Stimulated activated CD4-positive, alpha-beta T cell treated with anti-CD3 and anti-CD28 coated beads, Interleukin-4, amount 100 ng/mL, for 4 hours (primary cell): ENCODE data around the gene KCNJ4.
"Not testable (repeated sequence)": the region's sequence is repeated elsewhere in the genome, so short reads cannot be mapped to it uniquely, and the experiment has no call there.

Source experiments
- DNase-seq, 2 experiments: peaks; one replicate each; pipeline ENCODE4 v3.0.0-alpha.2; 2020

KCNJ4 gene

GRCh38 chr22:38470179-38470578 lies 15.2 kb upstream of the KCNJ4 start:
- not testable (repeated sequence) for DNase-seq

GRCh38 chr22:38469306-38469781 lies 14.3 kb upstream of the KCNJ4 start:
- DNase-seq: no peak

GRCh38 chr22:38468443-38469305 lies 13.7 kb upstream of the KCNJ4 start:
- DNase-seq: no peak

GRCh38 chr22:38467904-38468442 lies 13.0 kb upstream of the KCNJ4 start, which contains the start of gene KDELR3:
KDELR3 (plus strand) TSS chr22:38468096; CDS start chr22:38468234, 138 bp downstream.
- DNase-seq: peak; percentile 32 to 65

GRCh38 chr22:38467438-38467903 lies 12.5 kb upstream of the KCNJ4 start:
- no peak for DNase-seq

GRCh38 chr22:38465673-38466490 lies 10.9 kb upstream of the KCNJ4 start:
- no peak for DNase-seq

- DNase-seq: no peak
Observed at GRCh38 chr22:38464992-38465672, 10.1 kb upstream of the KCNJ4 start.

- DNase-seq: no peak
Observed at GRCh38 chr22:38462960-38463784, 8.2 kb upstream of the KCNJ4 start.

GRCh38 chr22:38461414-38462081 lies 6.5 kb upstream of the KCNJ4 start:
- peak; percentile 18 to 54 for DNase-seq

GRCh38 chr22:38461057-38461413 lies 6.0 kb upstream of the KCNJ4 start:
- DNase-seq: no peak

- no peak for DNase-seq
Observed at GRCh38 chr22:38460426-38460840, 5.4 kb upstream of the KCNJ4 start.

GRCh38 chr22:38456841-38457699 lies 2.1 kb upstream of the KCNJ4 start:
- DNase-seq: no peak

GRCh38 chr22:38456272-38456835 lies 1.4 kb upstream of the KCNJ4 start:
- no peak for DNase-seq

- peak in 1 of 2 experiments; percentile 21 for DNase-seq
Observed at GRCh38 chr22:38455530-38456271, 702 bp upstream of the KCNJ4 start.

GRCh38 chr22:38454353-38455075 lies 485 bp downstream of the KCNJ4 start:
- no peak for DNase-seq

GRCh38 chr22:38453996-38454352 lies 1.0 kb downstream of the KCNJ4 start:
- no peak for DNase-seq

- no peak for DNase-seq
Observed at GRCh38 chr22:38453066-38453672, 1.8 kb downstream of the KCNJ4 start.
